Colonic mucosa (tissue), 4 donors: ENCODE results near the gene TBCE. TPM values are rescaled to one million over a fixed set of nuclear protein-coding genes. Genes with fewer than 3 reads are reported as not detected.

Source experiments
- DNase-seq: peaks from one replicate; pipeline ENCODE4 v3.0.0-alpha.2; 2020
- H3K27ac ChIP-seq: fragments of 200-600 bp; one replicate; pipeline ENCODE4 v1.8.0; 2021
- H3K27me3 ChIP-seq: fragments of 200-600 bp; one replicate; pipeline ENCODE4 v1.8.0; 2021
- H3K36me3 ChIP-seq: fragments of 200-600 bp; one replicate; pipeline ENCODE4 v1.8.0; 2021
- H3K4me1 ChIP-seq: fragments of 200-600 bp; one replicate; pipeline ENCODE4 v1.8.0; 2021; ENCODE audit warnings: mild to moderate bottlenecking
- H3K4me3 ChIP-seq: fragments of 200-600 bp; one replicate; pipeline ENCODE4 v1.8.0; 2021
- H3K9ac ChIP-seq, 2 donors: one replicate each; pipeline ENCODE4 v1.7.0; 2013; ENCODE audit warnings: control low read depth in 2 of 2, low read depth in 2 of 2, low read length in 2 of 2
- H3K9me3 ChIP-seq: fragments of 200-600 bp; one replicate; pipeline ENCODE4 v1.8.0; 2021
- CTCF ChIP-seq: fragments of 200-600 bp; IDR thresholded peaks from one replicate; pipeline ENCODE4 v1.8.0; 2022; ENCODE audit warnings: antibody characterized with exemption, mild to moderate bottlenecking
- intact Hi-C: fragments of 100-400 bp; cut with DNase I; formaldehyde crosslinking; loops from one replicate; pipeline ENCODE4 v1.14.1; 2022
- total RNA-seq, 2 donors: library from RNA; stranded (reverse); fragmentation: NEBNext Ultra II Directional in 1 of 2; extraction: Animal tissue kit (Norgen Biotek cat#: 25700) in 1 of 2; gene quantifications; one replicate each; pipeline ENCODE4 v1.2.1, GENCODE V29; 2021
- donor health status: healthy.
- donor health status: DM: no; HTN: no; CAD: no.
- donor health status: DM: no; HTN: no; CAD: no.

The TBCE gene
- total RNA-seq, 2 donors from 2014 or later, result 12.6 to 22.7 TPM

- Histone ChIP-seq H3K4me3 (no peak overlapping the region), H3K27ac (no peak overlapping the region), H3K36me3 (peaks cover 11% of the 10 kb centered on the region), H3K9ac (no peak overlapping the region), H3K27me3 (no peaks in the 10 kb centered on the region), H3K4me1 (no peaks in the 10 kb centered on the region), H3K9me3 (no peaks in the 10 kb centered on the region)
- DNase-seq, result no peak
- no peak for TF ChIP-seq CTCF
- intact Hi-C loops, result no loop called here
These were observed 124.4 kb downstream of the TBCE start for GRCh38 chr1:235491644-235492043.

- TF ChIP-seq CTCF, result no peak
- H3K27me3 ChIP-seq, result no peaks in the 10 kb centered on the region
- no peak overlapping the region for H3K9ac ChIP-seq
- H3K9me3 ChIP-seq, result no peaks in the 10 kb centered on the region
- H3K36me3 ChIP-seq, result peaks cover 11% of the 10 kb centered on the region
- no peak overlapping the region for H3K27ac ChIP-seq
- intact Hi-C loops, result no loop called here
- no peak for DNase-seq
- H3K4me3 ChIP-seq, result no peak overlapping the region
- no peaks in the 10 kb centered on the region for H3K4me1 ChIP-seq
These were observed 127.3 kb downstream of the TBCE start for GRCh38 chr1:235494531-235494930.

GRCh38 chr1:235495030-235495429 is 127.8 kb downstream of the TBCE start:
- Histone ChIP-seq H3K9me3 (no peaks in the 10 kb centered on the region), H3K36me3 (peaks cover 11% of the 10 kb centered on the region), H3K27me3 (no peaks in the 10 kb centered on the region), H3K27ac (no peak overlapping the region), H3K9ac (no peak overlapping the region), H3K4me3 (no peak overlapping the region), H3K4me1 (no peaks in the 10 kb centered on the region)
- no peak for DNase-seq
- intact Hi-C loops, result no loop called here
- TF ChIP-seq CTCF, result no peak

GRCh38 chr1:235495551-235495950 is 128.3 kb downstream of the TBCE start:
- Histone ChIP-seq H3K27ac (no peak overlapping the region), H3K4me1 (no peaks in the 10 kb centered on the region), H3K36me3 (peaks cover 11% of the 10 kb centered on the region), H3K9ac (no peak overlapping the region), H3K9me3 (no peaks in the 10 kb centered on the region), H3K4me3 (no peak overlapping the region), H3K27me3 (no peaks in the 10 kb centered on the region)
- no peak for DNase-seq
- no peak for TF ChIP-seq CTCF
- intact Hi-C loops, result no loop called here

- H3K36me3 ChIP-seq, result no peaks in the 10 kb centered on the region
- no peaks in the 10 kb centered on the region for H3K9me3 ChIP-seq
- TF ChIP-seq CTCF, result no peak
- no peak overlapping the region for H3K9ac ChIP-seq
- H3K27me3 ChIP-seq, result no peaks in the 10 kb centered on the region
- intact Hi-C loops, result no loop called here
- no peak overlapping the region for H3K4me3 ChIP-seq
- H3K4me1 ChIP-seq, result peaks cover 3% of the 10 kb centered on the region
- no peak for DNase-seq
- H3K27ac ChIP-seq, result no peak overlapping the region
These were observed 133.8 kb downstream of the TBCE start for GRCh38 chr1:235500971-235501540.

Other genes with a start within 250 kb of the TBCE start
- 100 to 1,000 TPM in 1 of 2 donors, 10 to 100 TPM in 1; 76.2 to 127 TPM for gene TOMM20, start 238.6 kb upstream of the TBCE start, total RNA-seq
- gene RBM34, start 206.2 kb upstream of the TBCE start, total RNA-seq, result 10 to 100 TPM; 59.8 to 61.2 TPM
- 10 to 100 TPM; 27.0 to 31.0 TPM for gene ARID4B, start 39.2 kb upstream of the TBCE start, total RNA-seq
- 10 to 100 TPM; 26.2 to 38.9 TPM for gene GGPS1, start 38.9 kb upstream of the TBCE start, total RNA-seq
- gene B3GALNT2, start 137.0 kb downstream of the TBCE start, total RNA-seq, result 10 to 100 TPM; 17.7 to 24.9 TPM